CD4-positive, alpha-beta T cell (primary cell): ENCODE measurements around the gene CLN5. TPM values are rescaled to one million over a fixed set of nuclear protein-coding genes. Genes with fewer than 3 reads are reported as not detected.

Experiments used
- ATAC-seq: fragments of 200-7000 bp; cut with Tn5 transposase; one replicate; pipeline ENCODE4 v1.10.0; 2022; ENCODE audit warnings: mild to moderate bottlenecking; ENCODE audit not compliant: poor library complexity
- CTCF ChIA-PET: fragments of 350-600 bp; sonication (Branson Sonifier 250); formaldehyde crosslinking; loops from one replicate; lab custom pipeline; 2021; ENCODE audit warnings: antibody characterized with exemption, inconsistent platforms; lab: Charles Lee
- POLR2A ChIA-PET: fragments of 350-600 bp; sonication (Branson Sonifier 250); formaldehyde crosslinking; loops from one replicate; lab custom pipeline; 2021; ENCODE audit warnings: antibody characterized with exemption, inconsistent platforms; lab: Charles Lee
- DNase-seq, 14 experiments: peaks; one replicate each; pipeline ENCODE4 v3.0.0-alpha.2; 2013 to 2020; ENCODE audit warnings: mixed read lengths in 2 of 14
- H3K27ac ChIP-seq, 2 donors: one replicate each; pipeline versions ENCODE4 v1.5.1 to v1.7.0; 2013; ENCODE audit warnings: low read length in 2 of 2, low read depth in 1 of 2, mild to moderate bottlenecking in 1 of 2
- H3K27me3 ChIP-seq, 2 experiments: 1 replicate in 1 of 2; 2 replicates in 1 of 2; pipeline versions ENCODE4 v1.6.1 to v1.7.0; 2013; ENCODE audit warnings: low read length in 2 of 2, control low read depth in 1 of 2, mild to moderate bottlenecking in 1 of 2, moderate library complexity in 1 of 2; ENCODE audit not compliant: insufficient read depth in 2 of 2, control insufficient read depth in 1 of 2
- H3K36me3 ChIP-seq: one replicate; pipeline ENCODE4 v1.6.1; 2013; ENCODE audit warnings: low read length, control low read depth; ENCODE audit not compliant: insufficient read depth
- H3K4me1 ChIP-seq: one replicate; pipeline ENCODE4 v1.6.1; 2013; ENCODE audit warnings: low read length, control low read depth; ENCODE audit not compliant: insufficient read depth
- H3K4me3 ChIP-seq: one replicate; pipeline ENCODE4 v1.5.1; 2013; ENCODE audit warnings: mild to moderate bottlenecking, low read length, moderate library complexity
- H3K9me3 ChIP-seq, 2 experiments: 1 replicate in 1 of 2; 2 replicates in 1 of 2; pipeline versions ENCODE4 v1.6.1 to v1.7.0; 2013; ENCODE audit warnings: low read length in 2 of 2, mild to moderate bottlenecking in 2 of 2, control low read depth in 1 of 2, moderate library complexity in 1 of 2; ENCODE audit not compliant: control insufficient read depth in 1 of 2, insufficient read depth in 1 of 2
- H3K27ac Mint-ChIP-seq: one replicate; pipeline ENCODE4 v1.8.0; 2020; ENCODE audit warnings: mixed read lengths
- H3K27me3 Mint-ChIP-seq: one replicate; pipeline ENCODE4 v1.8.0; 2021; ENCODE audit warnings: mixed read lengths
- H3K36me3 Mint-ChIP-seq: one replicate; pipeline ENCODE4 v1.8.0; 2021; ENCODE audit warnings: low read depth, mixed read lengths
- H3K4me1 Mint-ChIP-seq: one replicate; pipeline ENCODE4 v1.8.0; 2021; ENCODE audit warnings: low read depth, mixed read lengths
- H3K4me3 Mint-ChIP-seq: one replicate; pipeline ENCODE4 v1.8.0; 2020; ENCODE audit warnings: mild to moderate bottlenecking, mixed read lengths
- H3K9me3 Mint-ChIP-seq: one replicate; pipeline ENCODE4 v1.8.0; 2020; ENCODE audit warnings: mixed read lengths
- CTCF ChIP-seq: fragments of 200-600 bp; IDR thresholded peaks from one replicate; pipeline ENCODE4 v1.8.0; 2022; ENCODE audit warnings: antibody characterized with exemption, mild to moderate bottlenecking
- intact Hi-C, 2 experiments: fragments of 100-400 bp; cut with DNase I in 1 of 2; cut with micrococcal nuclease in 1 of 2; formaldehyde crosslinking; loops; one replicate each; pipeline versions ENCODE4 v1.15.1 to v1.9.0; 2023 to 2025; cut with DNase I, micrococcal nuclease
- total RNA-seq, 174 experiments: library from RNA in 2 of 174; stranded (reverse) in 2 of 174; gene quantifications; one replicate each; pipeline ENCODE4 v1.2.3 and lab custom pipeline; 2021 to 2026

Gene CLN5
- total RNA-seq, 2 experiments from 2014 or later, result 37.4 to 42.9 TPM

GRCh38 chr13:76994281-76994680 lies 2.4 kb downstream of the CLN5 start:
- DNase-seq (no peak), ATAC-seq (no peak)
- H3K36me3 Mint-ChIP-seq, result peaks cover 71% of the 10 kb centered on the region
- H3K27ac Mint-ChIP-seq, result peak overlapping the region; percentile 99
- TF ChIP-seq CTCF, result no peak
- no peaks in the 10 kb centered on the region for H3K27me3 Mint-ChIP-seq
- POLR2A ChIA-PET, result interaction anchor here (1.1 to 5.9 kb wide), 2 partner anchors 16 to 32 kb away, joined by 3 to 211 read pairs; partner anchors contain the start of gene FBXL3
- H3K4me3 ChIP-seq, result no peak overlapping the region
- peak overlapping the region; percentile 97 for H3K4me3 Mint-ChIP-seq
- H3K4me1 Mint-ChIP-seq, result peaks cover 75% of the 10 kb centered on the region
- H3K27me3 ChIP-seq, result no peaks in the 10 kb centered on the region
- H3K27ac ChIP-seq, result no peak overlapping the region
- intact Hi-C loops, result loop anchor here (1.0 to 10.0 kb wide), 6 partner anchors 31 to 1449 kb away; partner anchors contain the start of genes KCTD12 (in 2 of the 2), MYCBP2 (in 2 of the 2), SLAIN1 (in 1 of the 2) and UCHL3 (in 1 of the 2)
- CTCF ChIA-PET, result interaction anchor here (1.9 kb wide), 1 partner anchor 14 kb away, joined by 8 read pairs; no protein-coding TSS in a partner anchor
- no peaks in the 10 kb centered on the region for H3K9me3 ChIP-seq
- no peaks in the 10 kb centered on the region for H3K9me3 Mint-ChIP-seq
- H3K36me3 ChIP-seq, result peaks cover 23% of the 10 kb centered on the region
- H3K4me1 ChIP-seq, result peaks cover 30% of the 10 kb centered on the region

DNA sequence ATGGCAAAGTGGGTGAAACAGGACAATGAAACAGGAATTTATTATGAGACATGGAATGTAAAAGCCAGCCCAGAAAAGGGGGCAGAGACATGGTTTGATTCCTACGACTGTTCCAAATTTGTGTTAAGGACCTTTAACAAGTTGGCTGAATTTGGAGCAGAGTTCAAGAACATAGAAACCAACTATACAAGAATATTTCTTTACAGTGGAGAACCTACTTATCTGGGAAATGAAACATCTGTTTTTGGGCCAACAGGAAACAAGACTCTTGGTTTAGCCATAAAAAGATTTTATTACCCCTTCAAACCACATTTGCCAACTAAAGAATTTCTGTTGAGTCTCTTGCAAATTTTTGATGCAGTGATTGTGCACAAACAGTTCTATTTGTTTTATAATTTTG lies 8.6 kb downstream of the CLN5 start:
- Histone ChIP-seq H3K4me1 (peaks cover 7% of the 10 kb centered on the region), H3K36me3 (peaks cover 51% of the 10 kb centered on the region), H3K27me3 (no peaks in the 10 kb centered on the region), H3K4me3 (no peak overlapping the region), H3K9me3 (no peaks in the 10 kb centered on the region), H3K27ac (peak overlapping the region in 1 of 2 donors; percentile 19)
- Mint-ChIP-seq H3K27me3 (no peaks in the 10 kb centered on the region), H3K4me1 (peaks cover 67% of the 10 kb centered on the region), H3K4me3 (no peak overlapping the region), H3K9me3 (no peaks in the 10 kb centered on the region), H3K36me3 (peaks cover 84% of the 10 kb centered on the region), H3K27ac (peak overlapping the region; percentile 79)
- ATAC-seq, result no peak
- TF ChIP-seq CTCF, result no peak
- DNase-seq, result no peak
- CTCF ChIA-PET, result interaction anchor here (0.8 to 2.2 kb wide), 3 partner anchors 8 to 26 kb away, joined by 3 to 15 read pairs (median 3); partner anchors contain the start of gene FBXL3
- intact Hi-C loops, result no loop called here
- POLR2A ChIA-PET, result interaction anchor here (1.0 to 1.3 kb wide), 4 partner anchors 9 to 27 kb away, joined by 3 to 7 read pairs (median 4); partner anchors contain the start of genes CLN5 and FBXL3

DNA sequence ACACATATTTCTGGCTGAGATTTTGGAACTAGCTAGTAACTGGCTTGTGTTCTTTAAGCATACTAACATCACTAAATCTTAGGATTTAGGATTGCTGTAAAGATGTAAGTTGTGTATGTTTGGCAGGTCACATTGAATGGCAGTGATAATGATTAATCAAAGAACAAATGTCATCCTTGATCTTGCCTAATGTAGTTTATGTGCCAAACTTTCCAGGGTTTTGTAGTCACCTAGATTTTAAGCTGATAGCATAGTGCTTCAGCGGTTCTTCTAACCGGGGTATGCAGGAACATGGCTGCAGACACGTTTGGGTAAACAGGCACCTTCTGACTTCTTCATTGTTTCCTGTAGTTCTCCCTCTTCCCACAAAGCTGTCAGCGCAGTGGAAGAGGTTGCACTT lies 9.7 kb downstream of the CLN5 start:
- Mint-ChIP-seq H3K4me3 (no peak overlapping the region), H3K4me1 (peaks cover 67% of the 10 kb centered on the region), H3K9me3 (no peaks in the 10 kb centered on the region), H3K27me3 (no peaks in the 10 kb centered on the region), H3K27ac (peak overlapping the region; percentile 79), H3K36me3 (peaks cover 79% of the 10 kb centered on the region)
- ATAC-seq (no peak), DNase-seq (no peak)
- ChIA-PET CTCF (interaction anchor here (0.8 to 2.2 kb wide), 6 partner anchors 9 to 115 kb away, joined by 3 to 15 read pairs (median 4); partner anchors contain the start of gene KCTD12), POLR2A (interaction anchor here (0.8 to 6.2 kb wide), 5 partner anchors 10 to 26 kb away, joined by 3 to 55 read pairs (median 5); partner anchors contain the start of genes CLN5 and FBXL3)
- H3K27ac ChIP-seq, result peak overlapping the region in 1 of 2 donors; percentile 5
- no peak overlapping the region for H3K4me3 ChIP-seq
- peaks cover 49% of the 10 kb centered on the region for H3K36me3 ChIP-seq
- peaks cover 7% of the 10 kb centered on the region for H3K4me1 ChIP-seq
- intact Hi-C loops, result no loop called here
- no peaks in the 10 kb centered on the region for H3K9me3 ChIP-seq
- H3K27me3 ChIP-seq, result no peaks in the 10 kb centered on the region
- no peak for TF ChIP-seq CTCF
